GM19463 (cell line): ENCODE data around the gene ZNF141.
"Not testable (repeated sequence)": the region's sequence is repeated elsewhere in the genome, so short reads cannot be mapped to it uniquely, and the experiment has no call there.

Experiments used
- ATAC-seq: cut with Tn5 transposase; IDR thresholded peaks from one replicate; pipeline ENCODE4 v1.9.1; 2021; ENCODE audit warnings: mild to moderate bottlenecking, moderate library complexity; ENCODE audit not compliant: unreplicated experiment

Gene ZNF141

GRCh38 chr4:384311-385010 is 46.8 kb downstream of the ZNF141 start:
- no peak for ATAC-seq

GRCh38 chr4:385934-386707 is 48.5 kb downstream of the ZNF141 start:
- no peak for ATAC-seq

GRCh38 chr4:386708-387105 is 49.1 kb downstream of the ZNF141 start:
- ATAC-seq = no peak

GRCh38 chr4:404006-404405 is 66.4 kb downstream of the ZNF141 start:
- ATAC-seq = no peak

GRCh38 chr4:408321-408720 is 70.7 kb downstream of the ZNF141 start:
- ATAC-seq = not testable (repeated sequence)

GRCh38 chr4:422587-422986 is 85.0 kb downstream of the ZNF141 start:
- no peak for ATAC-seq
